G401.6 (cell line): ENCODE measurements around the gene CELF3.
"Not testable (repeated sequence)": the region's sequence is repeated elsewhere in the genome, so short reads cannot be mapped to it uniquely, and the experiment has no call there.

Experiments used
- FAIRE-seq: peaks from 2 replicates; lab custom pipeline; 2012; peaks lifted over from hg19 to GRCh38; lab: Jason Lieb, UNC

CELF3 gene

GRCh38 chr1:151716771-151717631, at the start of gene CELF3:
Gene CELF3 (minus strand): TSS chr1:151716803. CDS start chr1:151716020, 783 bp downstream.
- no peak for FAIRE-seq

GRCh38 chr1:151763990-151764389, 47.4 kb upstream of the CELF3 start:
- FAIRE-seq = no peak

- peak; percentile 25 for FAIRE-seq
Measured at GRCh38 chr1:151762941-151763921, 46.6 kb upstream of the CELF3 start, which contains the start of gene MRPL9. Gene MRPL9 (minus strand): TSS chr1:151763496. CDS start chr1:151763479, 17 bp downstream.

GRCh38 chr1:151760597-151761385, 44.2 kb upstream of the CELF3 start:
- no peak for FAIRE-seq

GRCh38 chr1:151759241-151759640, 42.6 kb upstream of the CELF3 start:
- FAIRE-seq = no peak

GRCh38 chr1:151756291-151756690, 39.7 kb upstream of the CELF3 start:
- no peak for FAIRE-seq

GRCh38 chr1:151741516-151741915, 24.9 kb upstream of the CELF3 start:
- FAIRE-seq = no peak

- no peak for FAIRE-seq
Measured at GRCh38 chr1:151739590-151740355, 23.2 kb upstream of the CELF3 start.

GRCh38 chr1:151737479-151737878, 20.9 kb upstream of the CELF3 start:
- no peak for FAIRE-seq

- no peak for FAIRE-seq
Measured at GRCh38 chr1:151737026-151737425, 20.4 kb upstream of the CELF3 start.

GRCh38 chr1:151733995-151734394, 17.4 kb upstream of the CELF3 start:
- FAIRE-seq = not testable (repeated sequence)

- FAIRE-seq = no peak
Measured at GRCh38 chr1:151733126-151733525, 16.5 kb upstream of the CELF3 start.

GRCh38 chr1:151729966-151730291, 13.3 kb upstream of the CELF3 start:
- FAIRE-seq = no peak

- FAIRE-seq = no peak
Measured at GRCh38 chr1:151729157-151729965, 12.8 kb upstream of the CELF3 start.

- FAIRE-seq = no peak
Measured at GRCh38 chr1:151728151-151729054, 11.8 kb upstream of the CELF3 start.

- no peak for FAIRE-seq
Measured at GRCh38 chr1:151723726-151724370, 7.2 kb upstream of the CELF3 start.

GRCh38 chr1:151721788-151722510, 5.3 kb upstream of the CELF3 start:
- FAIRE-seq = no peak
